GM18861 (cell line): ENCODE measurements around the gene KCTD2.
"Not testable (repeated sequence)": the region's sequence is repeated elsewhere in the genome, so short reads cannot be mapped to it uniquely, and the experiment has no call there.

ENCODE experiments used
- ATAC-seq: cut with Tn5 transposase; IDR thresholded peaks from one replicate; pipeline ENCODE4 v1.9.1; 2021; ENCODE audit not compliant: unreplicated experiment

The KCTD2 gene, protein sequence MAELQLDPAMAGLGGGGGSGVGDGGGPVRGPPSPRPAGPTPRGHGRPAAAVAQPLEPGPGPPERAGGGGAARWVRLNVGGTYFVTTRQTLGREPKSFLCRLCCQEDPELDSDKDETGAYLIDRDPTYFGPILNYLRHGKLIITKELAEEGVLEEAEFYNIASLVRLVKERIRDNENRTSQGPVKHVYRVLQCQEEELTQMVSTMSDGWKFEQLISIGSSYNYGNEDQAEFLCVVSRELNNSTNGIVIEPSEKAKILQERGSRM

DNA sequence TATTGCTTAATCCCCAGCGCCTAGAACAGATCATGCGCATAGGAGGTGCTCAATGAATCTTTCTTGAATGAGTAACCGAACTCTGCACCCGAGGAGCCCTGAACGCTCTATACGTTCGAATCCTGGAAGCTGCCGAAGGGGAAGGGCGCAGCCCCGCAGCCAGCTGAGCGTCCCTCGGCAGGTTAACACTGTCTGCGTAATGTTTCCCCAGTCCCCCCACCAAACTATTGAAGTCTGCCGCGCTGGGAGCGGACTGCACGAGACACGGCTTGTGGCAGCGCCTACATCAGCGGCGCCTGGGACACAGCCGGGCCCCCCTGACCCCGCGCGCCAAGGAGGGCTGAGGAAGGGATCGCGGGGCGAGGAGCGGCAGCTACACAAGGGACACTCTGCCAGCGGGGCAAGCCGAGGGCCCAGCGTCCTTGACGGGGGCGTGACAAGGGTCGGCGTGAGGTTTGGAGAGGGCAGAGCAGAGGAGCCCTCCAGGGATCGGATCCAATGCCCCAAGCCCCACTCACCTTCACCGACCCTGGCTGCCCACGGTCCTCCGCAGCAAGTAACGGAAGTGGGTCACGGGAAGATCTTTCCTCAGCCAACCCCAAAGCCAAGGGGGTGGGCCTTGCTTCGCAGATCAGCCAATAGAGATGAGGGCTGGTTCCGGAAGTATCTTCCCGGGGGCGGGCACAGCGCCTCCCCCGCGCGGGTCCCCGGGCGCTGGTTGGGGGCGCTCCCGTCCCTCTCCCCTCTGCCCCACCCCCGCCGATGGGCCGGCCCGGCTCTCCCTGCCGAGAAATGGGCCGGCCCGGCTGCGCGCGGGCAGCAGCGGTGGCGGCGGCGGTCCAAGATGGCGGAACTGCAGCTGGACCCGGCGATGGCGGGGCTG, at the start of gene KCTD2, which contains the start of gene ATP5PD:
KCTD2 (plus strand) TSS at position 819 of the 883 bp plus-strand sequence; CDS start at position 845, 26 bp downstream.
ATP5PD (minus strand) TSS at position 563 of the 883 bp plus-strand sequence. CDS start 4,319 bp downstream, outside the sequence.
- ATAC-seq, result peak; percentile 91

DNA sequence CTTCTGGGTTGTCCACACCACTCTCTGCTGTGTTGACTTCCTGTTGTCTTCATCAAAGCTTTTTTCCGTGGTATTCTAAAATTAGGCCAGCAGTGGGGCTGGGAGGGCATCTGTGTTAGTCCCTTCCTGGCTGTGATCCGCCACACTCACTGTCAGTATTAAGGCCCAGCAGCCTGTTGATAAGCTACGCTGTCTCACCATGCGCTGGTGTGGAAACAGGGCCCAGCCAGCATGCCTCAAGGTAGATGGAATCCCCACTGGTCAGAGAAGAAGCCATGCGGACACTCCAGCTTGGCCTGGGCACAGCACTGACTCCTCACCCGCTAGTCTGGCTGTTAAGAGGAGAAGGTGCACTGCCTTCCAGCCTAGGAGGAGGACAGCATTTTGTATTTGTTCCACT, 48.2 kb upstream of the KCTD2 start:
- no peak for ATAC-seq

- ATAC-seq, result no peak
These were observed 47.5 kb upstream of the KCTD2 start for GRCh38 chr17:74999523-74999922.

- no peak for ATAC-seq
These were observed 44.8 kb upstream of the KCTD2 start for GRCh38 chr17:75001915-75002843.

DNA sequence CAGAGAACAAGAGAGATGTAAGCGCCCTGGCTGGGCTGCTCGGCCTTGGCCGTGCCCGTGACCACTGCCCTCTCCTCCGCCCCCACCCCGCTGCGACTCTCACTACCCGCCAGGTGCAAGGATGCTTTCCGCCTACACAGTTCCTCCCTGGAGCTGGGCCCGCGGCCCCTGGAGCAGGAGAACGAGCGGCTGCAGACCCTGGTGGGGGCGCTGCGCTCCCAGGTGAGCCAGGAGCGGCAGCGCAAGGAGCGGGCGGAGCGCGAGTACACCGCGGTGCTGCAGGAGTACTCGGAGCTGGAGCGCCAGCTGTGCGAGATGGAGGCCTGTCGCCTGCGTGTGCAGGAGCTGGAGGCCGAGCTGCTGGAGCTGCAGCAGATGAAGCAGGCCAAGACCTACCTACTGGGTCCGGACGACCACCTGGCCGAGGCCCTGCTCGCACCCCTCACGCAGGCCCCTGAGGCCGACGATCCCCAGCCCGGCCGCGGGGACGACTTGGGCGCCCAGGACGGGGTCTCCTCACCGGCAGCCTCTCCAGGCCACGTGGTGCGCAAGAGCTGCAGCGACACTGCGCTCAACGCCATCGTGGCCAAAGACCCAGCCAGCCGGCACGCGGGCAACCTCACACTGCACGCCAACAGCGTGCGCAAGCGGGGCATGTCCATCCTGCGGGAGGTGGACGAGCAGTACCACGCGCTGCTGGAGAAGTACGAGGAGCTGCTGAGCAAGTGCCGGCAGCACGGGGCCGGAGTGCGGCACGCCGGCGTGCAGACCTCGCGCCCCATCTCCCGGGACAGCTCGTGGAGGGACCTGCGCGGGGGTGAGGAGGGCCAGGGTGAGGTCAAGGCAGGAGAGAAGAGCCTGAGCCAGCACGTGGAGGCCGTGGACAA, 43.7 kb upstream of the KCTD2 start:
- ATAC-seq, result no peak

GRCh38 chr17:75003957-75004355, 43.1 kb upstream of the KCTD2 start:
- ATAC-seq, result no peak

- ATAC-seq, result no peak
These were observed 42.7 kb upstream of the KCTD2 start for GRCh38 chr17:75004371-75004770.

GRCh38 chr17:75005291-75005690, 41.7 kb upstream of the KCTD2 start:
- no peak for ATAC-seq

DNA sequence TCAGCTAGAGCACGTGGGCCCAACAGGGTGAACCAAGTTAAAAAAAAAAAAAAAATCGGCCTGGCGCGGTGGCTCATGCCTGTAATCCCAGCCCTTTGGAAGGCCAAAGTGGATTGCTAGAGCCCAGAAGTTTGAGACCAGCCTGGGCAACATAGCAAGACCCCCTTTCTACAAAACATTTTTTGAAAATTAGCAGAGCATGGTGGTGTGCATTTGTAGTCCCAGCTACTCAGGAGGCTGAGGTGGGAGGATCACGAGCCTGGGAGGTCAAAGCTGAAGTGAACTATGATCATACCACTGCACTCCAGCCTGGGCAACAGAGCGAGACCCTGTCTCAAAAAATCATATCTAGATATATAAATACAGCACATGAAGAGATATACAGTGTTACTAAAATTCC, 40.9 kb upstream of the KCTD2 start:
- not testable (repeated sequence) for ATAC-seq

GRCh38 chr17:75006653-75007052, 40.4 kb upstream of the KCTD2 start:
- ATAC-seq, result no peak

GRCh38 chr17:75008373-75008772, 38.7 kb upstream of the KCTD2 start:
- ATAC-seq, result no peak

DNA sequence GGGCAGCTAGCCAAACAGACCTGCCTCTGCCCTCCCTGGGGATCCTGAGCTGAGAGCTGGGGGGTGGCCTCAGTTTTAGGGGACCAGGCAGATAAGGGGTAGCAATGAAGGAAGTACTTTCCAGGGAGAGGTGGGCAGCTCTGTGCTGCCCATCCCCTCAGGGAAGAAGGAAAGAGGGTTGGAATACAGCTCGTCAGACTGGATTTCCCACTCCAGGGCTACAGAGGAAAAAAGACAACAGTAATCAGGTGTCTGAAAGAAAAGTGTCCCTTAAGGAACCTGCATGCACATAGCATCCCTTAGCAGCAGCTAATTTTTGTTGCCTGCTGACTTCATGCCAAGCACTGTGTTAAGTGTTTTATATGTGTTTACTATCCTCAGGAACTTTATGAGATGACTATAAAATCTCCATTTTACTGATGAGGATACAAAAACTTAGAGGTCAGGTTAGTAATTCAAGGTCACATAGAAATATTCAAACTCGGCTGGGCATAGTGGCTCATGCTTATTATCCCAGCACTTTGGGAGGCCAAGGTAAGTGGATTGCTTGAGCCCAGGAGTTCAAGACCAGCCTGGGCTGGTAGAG, 37.8 kb upstream of the KCTD2 start:
- no peak for ATAC-seq

DNA sequence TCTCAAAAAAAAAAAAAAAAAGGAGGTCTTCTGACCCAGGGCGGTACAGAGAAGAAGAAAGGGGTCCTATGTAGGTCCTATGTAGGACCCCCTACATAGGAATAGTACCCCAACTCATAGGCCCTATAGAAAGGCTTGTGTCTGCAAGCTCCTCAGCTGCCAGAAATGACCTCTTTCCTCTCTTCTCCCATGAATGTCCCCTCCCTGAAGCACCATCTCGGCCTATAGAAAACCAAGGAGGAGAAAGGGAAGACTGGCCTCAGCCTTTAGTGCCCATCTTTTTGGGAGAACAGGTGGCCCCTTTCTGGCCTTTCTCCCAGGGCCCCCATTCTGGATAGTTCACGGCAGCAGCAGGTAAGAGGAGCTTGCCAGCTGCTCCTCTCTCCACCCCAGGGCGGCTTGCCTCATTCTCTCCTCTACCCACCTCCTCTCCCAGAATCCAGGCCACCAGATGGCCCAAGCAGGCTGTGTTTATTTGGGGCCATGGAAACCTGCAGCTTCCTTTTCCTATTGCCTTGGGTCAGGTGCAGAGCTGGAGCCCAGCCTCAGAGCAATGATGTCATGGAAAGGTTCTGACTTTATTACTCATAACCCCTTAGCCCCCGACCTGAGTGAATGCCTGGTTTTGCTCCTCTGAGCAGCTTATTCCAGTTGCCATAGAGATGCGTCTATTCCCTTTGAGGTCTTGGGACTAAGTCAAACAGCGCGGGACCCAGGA, 36.2 kb upstream of the KCTD2 start:
- no peak for ATAC-seq

DNA sequence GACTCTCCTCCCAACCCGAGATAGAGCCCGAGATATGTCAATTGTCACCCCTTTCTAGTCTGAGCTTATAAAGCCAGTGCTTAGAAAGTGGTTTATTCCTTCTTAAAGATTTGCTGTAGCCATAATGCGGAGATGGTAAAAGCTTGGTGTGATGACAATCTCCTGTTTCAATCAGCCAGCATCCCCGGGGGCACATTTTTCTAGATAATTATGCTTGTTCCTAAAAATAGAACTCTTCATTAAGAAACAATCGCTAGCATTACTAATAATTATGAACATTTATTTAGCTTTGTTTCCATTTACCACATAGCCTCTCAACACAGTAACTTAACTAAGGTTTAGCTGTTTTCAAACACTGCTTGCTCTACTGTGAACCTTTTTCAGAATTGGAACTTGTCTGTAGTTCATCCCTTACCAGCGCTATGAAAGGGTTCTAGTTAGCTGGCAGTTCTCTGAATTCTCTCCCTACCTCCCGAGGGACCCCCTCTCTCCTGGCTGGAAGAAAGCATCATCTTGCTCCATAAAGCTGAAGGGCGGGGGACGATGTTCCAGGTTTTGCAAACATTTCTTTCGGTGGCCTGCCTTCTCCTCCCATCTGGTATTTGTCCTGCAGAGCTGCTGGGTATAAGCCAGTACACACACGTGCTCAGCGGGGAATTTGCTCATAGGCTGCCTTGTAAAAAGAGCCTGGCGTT, 35.5 kb upstream of the KCTD2 start:
- no peak for ATAC-seq

GRCh38 chr17:75012096-75012345, 35.0 kb upstream of the KCTD2 start:
- no peak for ATAC-seq

DNA sequence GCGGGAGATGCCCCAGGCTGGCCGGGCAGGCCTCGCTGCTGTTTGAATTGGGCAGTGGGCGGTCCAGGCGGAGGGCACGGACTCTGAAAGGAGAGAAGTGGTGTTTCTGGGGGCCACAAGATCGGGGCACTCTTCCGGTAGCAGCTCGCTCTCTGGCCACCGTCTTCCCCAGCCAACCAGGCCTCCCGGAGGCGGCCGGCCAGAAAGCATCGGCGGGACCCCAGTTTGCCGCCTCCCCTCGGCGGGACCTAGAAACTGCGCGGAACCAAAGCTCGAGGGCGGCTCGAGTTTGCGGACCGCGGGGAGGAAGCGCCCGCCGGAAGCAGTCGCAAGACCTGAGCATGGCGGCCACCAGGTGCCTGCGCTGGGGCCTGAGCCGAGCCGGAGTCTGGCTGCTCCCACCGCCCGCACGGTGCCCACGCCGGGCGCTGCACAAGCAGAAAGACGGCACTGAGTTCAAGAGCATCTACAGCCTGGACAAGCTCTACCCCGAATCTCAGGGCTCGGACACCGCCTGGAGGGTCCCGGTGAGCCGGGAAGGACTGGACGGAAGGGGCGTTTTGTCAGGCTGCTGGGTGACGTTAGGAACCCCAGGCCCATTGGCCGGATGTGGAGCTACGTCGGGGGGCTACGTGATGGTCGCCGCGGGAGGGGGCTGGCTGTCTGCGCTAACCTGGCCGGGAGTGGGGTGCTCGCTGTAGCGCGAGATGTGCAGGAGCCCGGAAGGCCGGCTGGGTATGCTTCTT, 34.5 kb upstream of the KCTD2 start, which contains the start of gene MRPL58:
MRPL58 (plus strand) TSS at position 325 of the 746 bp plus-strand sequence; CDS start at position 342, 17 bp downstream.
- peak; percentile 78 for ATAC-seq

DNA sequence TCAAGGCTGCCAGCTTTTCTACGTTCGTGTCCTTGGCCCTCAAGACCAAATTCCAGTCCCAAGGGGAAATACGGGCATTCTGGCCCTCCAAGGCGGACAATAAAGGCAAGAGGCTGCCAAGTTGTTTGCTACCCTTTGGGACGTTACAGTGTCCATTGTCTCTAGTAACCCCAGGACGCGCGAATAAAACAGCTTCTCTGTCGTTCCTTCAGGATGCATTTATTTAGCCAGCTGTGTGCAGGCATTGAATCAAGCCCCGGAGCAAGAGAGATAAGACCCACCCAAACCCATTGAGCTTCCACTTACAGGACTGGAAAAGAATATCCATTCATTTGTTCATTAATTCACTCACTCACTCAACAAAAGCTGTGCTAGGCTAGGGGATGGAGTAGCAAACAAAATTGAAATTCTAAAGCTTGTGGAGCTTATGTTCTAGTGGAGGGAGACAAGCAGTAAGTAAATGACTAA, 33.9 kb upstream of the KCTD2 start:
- ATAC-seq, result no peak

DNA sequence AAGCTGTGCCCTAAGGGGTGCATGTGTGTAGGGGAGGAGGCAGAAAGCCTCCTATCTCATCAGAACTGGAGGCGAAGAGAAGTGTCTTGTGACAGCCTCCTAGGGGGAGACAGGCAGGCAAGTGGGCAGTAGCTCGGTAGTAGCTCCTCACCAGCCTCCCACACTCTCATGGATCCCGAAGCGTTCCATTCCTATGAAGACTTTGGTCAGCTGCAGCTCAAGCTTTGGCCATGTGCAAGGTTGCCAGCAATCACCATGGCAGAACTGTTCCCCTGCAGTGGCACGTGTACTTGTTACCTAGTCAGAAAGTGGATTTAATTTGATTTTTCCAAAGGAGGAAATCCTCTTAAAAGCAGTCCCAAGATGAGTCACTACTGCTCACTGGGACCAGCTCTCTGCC, 27.9 kb upstream of the KCTD2 start:
- no peak for ATAC-seq
